SU-DHL-6 (cell line): ENCODE results near the gene ACSF3.

Source experiments
- EZH2phosphoT487 ChIP-seq: fragments of 200-600 bp; sonication (generic), shearing (Covaris generic); conservative IDR thresholded peaks from 2 replicates; pipeline ENCODE4 v1.6.1; 2018; ENCODE audit warnings: mild to moderate bottlenecking, antibody characterized with exemption, low read length, moderate library complexity, mixed read lengths
- TF ChIP-seq, protein P1 (sequence below): fragments of 200-600 bp; sonication (generic); IDR thresholded peaks from one replicate; pipeline ENCODE4 v1.5.1; 2017; ENCODE audit warnings: antibody characterized with exemption, mild to moderate bottlenecking, low read length, moderate library complexity; ENCODE audit not compliant: insufficient read depth, poor library complexity, severe bottlenecking

DNA sequence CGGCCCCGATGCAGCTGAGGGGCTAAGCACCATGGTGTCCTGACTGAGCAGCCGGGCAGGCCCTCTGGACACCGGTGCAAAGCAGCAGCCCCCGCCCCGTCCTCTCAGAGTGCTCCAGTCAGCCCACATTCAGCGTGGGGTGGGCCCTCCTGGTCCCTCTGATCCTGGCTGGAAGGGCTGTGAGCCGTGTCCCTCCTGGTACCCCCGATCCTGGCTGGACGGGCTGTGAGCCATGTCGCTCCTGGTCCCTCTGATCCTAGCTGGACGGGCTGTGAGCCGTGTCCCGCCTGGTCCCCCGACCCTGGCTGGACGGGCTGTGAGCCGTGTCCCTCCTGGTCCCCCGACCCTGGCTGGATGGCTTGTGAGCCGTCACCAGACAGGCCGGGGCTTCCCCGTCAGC lies 26.9 kb upstream of the ACSF3 start:
- TF ChIP-seq, protein P1, sequence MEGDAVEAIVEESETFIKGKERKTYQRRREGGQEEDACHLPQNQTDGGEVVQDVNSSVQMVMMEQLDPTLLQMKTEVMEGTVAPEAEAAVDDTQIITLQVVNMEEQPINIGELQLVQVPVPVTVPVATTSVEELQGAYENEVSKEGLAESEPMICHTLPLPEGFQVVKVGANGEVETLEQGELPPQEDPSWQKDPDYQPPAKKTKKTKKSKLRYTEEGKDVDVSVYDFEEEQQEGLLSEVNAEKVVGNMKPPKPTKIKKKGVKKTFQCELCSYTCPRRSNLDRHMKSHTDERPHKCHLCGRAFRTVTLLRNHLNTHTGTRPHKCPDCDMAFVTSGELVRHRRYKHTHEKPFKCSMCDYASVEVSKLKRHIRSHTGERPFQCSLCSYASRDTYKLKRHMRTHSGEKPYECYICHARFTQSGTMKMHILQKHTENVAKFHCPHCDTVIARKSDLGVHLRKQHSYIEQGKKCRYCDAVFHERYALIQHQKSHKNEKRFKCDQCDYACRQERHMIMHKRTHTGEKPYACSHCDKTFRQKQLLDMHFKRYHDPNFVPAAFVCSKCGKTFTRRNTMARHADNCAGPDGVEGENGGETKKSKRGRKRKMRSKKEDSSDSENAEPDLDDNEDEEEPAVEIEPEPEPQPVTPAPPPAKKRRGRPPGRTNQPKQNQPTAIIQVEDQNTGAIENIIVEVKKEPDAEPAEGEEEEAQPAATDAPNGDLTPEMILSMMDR, result no peak
- TF ChIP-seq EZH2phosphoT487, result no peak
